ENCODE results near the gene HNF4A. TPM values are rescaled to one million over a fixed set of nuclear protein-coding genes. Genes with fewer than 3 reads are reported as not detected.

Gene HNF4A
- total and polyA plus RNA-seq, 9 donors = 0.07 to 1.5 (median 0.25) TPM

GRCh38 chr20:44390280-44390679 lies 34.8 kb downstream of the HNF4A start:
- no peaks in the 10 kb centered on the region for H3K36me3 ChIP-seq
- intact Hi-C loops (cut with DNase I) = loop anchor here in 2 of 4 donors (2.0 to 10.0 kb wide), 2 partner anchors 69 to 225 kb away; no protein-coding TSS in a partner anchor
- H3K9me3 ChIP-seq = no peaks in the 10 kb centered on the region
- no peak overlapping the region for H3K4me3 ChIP-seq
- DNase-seq = no peak
- WGBS, 3 donors = 66 to 88% (median 84%) methylated on average over 5 of the region's 5 CpGs
- peaks cover 19% of the 10 kb centered on the region for H3K4me1 ChIP-seq (ENCODE audit: insufficient read depth)
- TF ChIP-seq POLR2A (IDR thresholded peaks at IDR 0.05) (no peak), EP300 (IDR thresholded peaks at IDR 0.05) (no peak), CTCF (IDR thresholded peaks at IDR 0.05) (no peak)
- H3K27me3 ChIP-seq = no peaks in the 10 kb centered on the region
- no peak overlapping the region for H3K27ac ChIP-seq

- no peaks in the 10 kb centered on the region for H3K36me3 ChIP-seq
- no peak overlapping the region for H3K4me3 ChIP-seq
- no peak for DNase-seq
- intact Hi-C loops (cut with DNase I) = loop anchor here in 1 of 4 donors (10.0 kb wide), 1 partner anchor 223 kb away; no protein-coding TSS in a partner anchor
- H3K4me1 ChIP-seq (ENCODE audit: insufficient read depth) = peaks cover 19% of the 10 kb centered on the region
- H3K9me3 ChIP-seq = no peaks in the 10 kb centered on the region
- no peak overlapping the region for H3K27ac ChIP-seq
- no peak for TF ChIP-seq EP300 (IDR thresholded peaks at IDR 0.05)
- TF ChIP-seq CTCF (IDR thresholded peaks at IDR 0.05) = no peak
- TF ChIP-seq POLR2A (IDR thresholded peaks at IDR 0.05) = no peak
- WGBS, 3 donors = 92 to 95% (median 94%) methylated on average over 8 of the region's 8 CpGs
- no peaks in the 10 kb centered on the region for H3K27me3 ChIP-seq
Measured at GRCh38 chr20:44392088-44392775, 36.7 kb downstream of the HNF4A start.

- H3K4me3 ChIP-seq = no peak overlapping the region
- peaks cover 19% of the 10 kb centered on the region for H3K4me1 ChIP-seq (ENCODE audit: insufficient read depth)
- 27 to 47% (median 32%) methylated on average over 5 of the region's 5 CpGs for WGBS, 3 donors
- no peaks in the 10 kb centered on the region for H3K27me3 ChIP-seq
- H3K9me3 ChIP-seq = no peaks in the 10 kb centered on the region
- peak overlapping the region in 1 of 2 donors; percentile 32 for H3K27ac ChIP-seq
- TF ChIP-seq EP300 (IDR thresholded peaks at IDR 0.05) (no peak), CTCF (IDR thresholded peaks at IDR 0.05) (no peak)
- peak in 3 of 5 donors; percentile 58 to 72 (median 62) for DNase-seq
- H3K36me3 ChIP-seq = no peaks in the 10 kb centered on the region
- intact Hi-C loops (cut with DNase I) = loop anchor here in 1 of 4 donors (10.0 kb wide), 1 partner anchor 222 kb away; no protein-coding TSS in a partner anchor
Measured at GRCh38 chr20:44392776-44393607, 37.5 kb downstream of the HNF4A start.

- Histone ChIP-seq H3K27me3 (no peaks in the 10 kb centered on the region), H3K4me3 (no peak overlapping the region), H3K36me3 (no peaks in the 10 kb centered on the region), H3K4me1 (ENCODE audit: insufficient read depth) (peaks cover 16% of the 10 kb centered on the region), H3K27ac (peak overlapping the region in 1 of 2 donors; percentile 32), H3K9me3 (no peaks in the 10 kb centered on the region)
- DNase-seq = no peak
- 65 to 73% (median 69%) methylated on average over 9 of the region's 9 CpGs for WGBS, 3 donors
- intact Hi-C loops (cut with DNase I) = loop anchor here in 1 of 4 donors (10.0 kb wide), 1 partner anchor 221 kb away; no protein-coding TSS in a partner anchor
- TF ChIP-seq POLR2A (IDR thresholded peaks at IDR 0.05) (no peak), CTCF (IDR thresholded peaks at IDR 0.05) (no peak), EP300 (IDR thresholded peaks at IDR 0.05) (no peak)
Measured at GRCh38 chr20:44393608-44394451, 38.3 kb downstream of the HNF4A start.

All from ovary (tissue), 9 donors.